Stimulated activated CD4-positive, alpha-beta T cell treated with anti-CD3 and anti-CD28 coated beads, Interleukin-12 subunit alpha, Interleukin-12 subunit beta, amount 100 ng/mL, for 4 hours (primary cell): ENCODE results near the gene ETV6.

Experiments used
- DNase-seq: peaks from one replicate; pipeline ENCODE4 v3.0.0-alpha.2; 2020

The ETV6 gene

GRCh38 chr12:11812586-11813437 lies 163.3 kb downstream of the ETV6 start:
- no peak for DNase-seq

- no peak for DNase-seq
Observed at GRCh38 chr12:11813438-11813813, 164.0 kb downstream of the ETV6 start.

GRCh38 chr12:11814374-11814773 lies 164.9 kb downstream of the ETV6 start:
- no peak for DNase-seq

GRCh38 chr12:11815397-11815796 lies 165.9 kb downstream of the ETV6 start:
- DNase-seq: no peak

- no peak for DNase-seq
Observed at GRCh38 chr12:11819643-11820042, 170.2 kb downstream of the ETV6 start.

GRCh38 chr12:11820476-11820875 lies 171.0 kb downstream of the ETV6 start:
- DNase-seq: no peak

GRCh38 chr12:11821386-11822080 lies 172.1 kb downstream of the ETV6 start:
- no peak for DNase-seq

GRCh38 chr12:11822081-11822834 lies 172.8 kb downstream of the ETV6 start:
- DNase-seq: peak; percentile 49

- no peak for DNase-seq
Observed at GRCh38 chr12:11823043-11823442, 173.6 kb downstream of the ETV6 start.

- DNase-seq: no peak
Observed at GRCh38 chr12:11823593-11823992, 174.1 kb downstream of the ETV6 start.

- no peak for DNase-seq
Observed at GRCh38 chr12:11824069-11824468, 174.6 kb downstream of the ETV6 start.

- no peak for DNase-seq
Observed at GRCh38 chr12:11824736-11825135, 175.3 kb downstream of the ETV6 start.

GRCh38 chr12:11825278-11825677 lies 175.8 kb downstream of the ETV6 start:
- no peak for DNase-seq

- DNase-seq: no peak
Observed at GRCh38 chr12:11826574-11826973, 177.1 kb downstream of the ETV6 start.

- DNase-seq: no peak
Observed at GRCh38 chr12:11827091-11828061, 177.9 kb downstream of the ETV6 start.

- no peak for DNase-seq
Observed at GRCh38 chr12:11829764-11830194, 180.3 kb downstream of the ETV6 start.

- DNase-seq: no peak
Observed at GRCh38 chr12:11830307-11830801, 180.9 kb downstream of the ETV6 start.

GRCh38 chr12:11832093-11832492 lies 182.6 kb downstream of the ETV6 start:
- DNase-seq: no peak

- DNase-seq: no peak
Observed at GRCh38 chr12:11833174-11833895, 183.9 kb downstream of the ETV6 start.

GRCh38 chr12:11834104-11834812 lies 184.8 kb downstream of the ETV6 start:
- DNase-seq: no peak

- DNase-seq: no peak
Observed at GRCh38 chr12:11834931-11835330, 185.5 kb downstream of the ETV6 start.
